ENCODE data around the gene GDI2.

DNA sequence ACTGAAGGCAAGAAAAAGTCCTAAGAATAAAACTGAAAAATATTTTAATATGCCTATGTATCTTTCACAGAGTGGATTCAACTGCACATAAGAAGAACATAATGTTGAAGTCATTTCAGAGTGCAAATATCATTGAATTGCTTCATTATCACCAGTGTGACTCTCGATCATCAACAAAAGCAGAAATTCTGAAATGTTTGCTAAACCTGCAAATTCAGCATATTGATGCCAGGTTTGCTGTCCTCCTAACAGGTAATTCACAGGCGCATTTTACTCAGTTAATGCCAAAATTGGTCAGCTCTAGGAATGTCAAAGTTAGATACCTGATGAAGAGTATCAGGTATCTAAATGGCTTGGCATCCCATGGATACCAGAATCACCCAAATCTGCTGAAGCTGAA, 52.0 kb downstream of the GDI2 start:
- TF ChIP-seq, protein P1, sequence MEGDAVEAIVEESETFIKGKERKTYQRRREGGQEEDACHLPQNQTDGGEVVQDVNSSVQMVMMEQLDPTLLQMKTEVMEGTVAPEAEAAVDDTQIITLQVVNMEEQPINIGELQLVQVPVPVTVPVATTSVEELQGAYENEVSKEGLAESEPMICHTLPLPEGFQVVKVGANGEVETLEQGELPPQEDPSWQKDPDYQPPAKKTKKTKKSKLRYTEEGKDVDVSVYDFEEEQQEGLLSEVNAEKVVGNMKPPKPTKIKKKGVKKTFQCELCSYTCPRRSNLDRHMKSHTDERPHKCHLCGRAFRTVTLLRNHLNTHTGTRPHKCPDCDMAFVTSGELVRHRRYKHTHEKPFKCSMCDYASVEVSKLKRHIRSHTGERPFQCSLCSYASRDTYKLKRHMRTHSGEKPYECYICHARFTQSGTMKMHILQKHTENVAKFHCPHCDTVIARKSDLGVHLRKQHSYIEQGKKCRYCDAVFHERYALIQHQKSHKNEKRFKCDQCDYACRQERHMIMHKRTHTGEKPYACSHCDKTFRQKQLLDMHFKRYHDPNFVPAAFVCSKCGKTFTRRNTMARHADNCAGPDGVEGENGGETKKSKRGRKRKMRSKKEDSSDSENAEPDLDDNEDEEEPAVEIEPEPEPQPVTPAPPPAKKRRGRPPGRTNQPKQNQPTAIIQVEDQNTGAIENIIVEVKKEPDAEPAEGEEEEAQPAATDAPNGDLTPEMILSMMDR (IDR thresholded peaks at IDR 0.05 in 8 of 11, conservative IDR thresholded peaks at IDR 0.05 in 3 of 11) = no peak
- no peak for TF ChIP-seq POLR2A (IDR thresholded peaks at IDR 0.05)

Measured in spleen (tissue), 7 donors.